GM12878 (cell line): ENCODE results near the gene GATAD2B. TPM values are rescaled to one million over a fixed set of nuclear protein-coding genes. Genes with fewer than 3 reads are reported as not detected.

Source experiments
- BCL3 ChIP-seq: IDR thresholded peaks from 2 replicates; pipeline ENCODE4 v1.6.1; 2011; ENCODE audit warnings: borderline replicate concordance, low read depth, mild to moderate bottlenecking, moderate library complexity, low read length; ENCODE audit not compliant: insufficient read depth, poor library complexity, severe bottlenecking
- BCLAF1 ChIP-seq: fragments of 450-650 bp; IDR thresholded peaks from 2 replicates; pipeline ENCODE4 v1.6.1; 2017; ENCODE audit warnings: antibody characterized with exemption, mild to moderate bottlenecking, moderate library complexity
- CBFB ChIP-seq: IDR thresholded peaks from 2 replicates; pipeline ENCODE4 v1.6.1; 2016; ENCODE audit warnings: antibody characterized with exemption, low read depth
- CBX5 ChIP-seq: sonication (generic); IDR thresholded peaks from 2 replicates; pipeline ENCODE4 v1.6.1; 2016; ENCODE audit warnings: low read depth, moderate library complexity, mild to moderate bottlenecking, inconsistent platforms
- CEBPB ChIP-seq, 2 experiments: fragments of 150-350 bp in 1 of 2; IDR thresholded peaks; 2 replicates each; pipeline ENCODE4 v1.6.1; 2012 to 2014; ENCODE audit warnings: low read depth in 2 of 2, low read length in 2 of 2, borderline replicate concordance in 1 of 2, inconsistent platforms in 1 of 2
- HDGF ChIP-seq: fragments of 450-650 bp; IDR thresholded peaks from 2 replicates; pipeline ENCODE4 v1.6.1; 2016; ENCODE audit warnings: antibody characterized with exemption
- KLF5 ChIP-seq: fragments of 450-650 bp; IDR thresholded peaks from 2 replicates; pipeline ENCODE4 v1.6.1; 2014; ENCODE audit warnings: mild to moderate bottlenecking; ENCODE audit not compliant: partially characterized antibody
- MYB ChIP-seq: fragments of 150-350 bp; IDR thresholded peaks from 2 replicates; pipeline ENCODE4 v1.6.1; 2014; ENCODE audit warnings: mild to moderate bottlenecking, low read depth, low read length, borderline replicate concordance
- NFXL1 ChIP-seq: fragments of 450-650 bp; IDR thresholded peaks from 2 replicates; pipeline ENCODE4 v1.6.1; 2017; ENCODE audit warnings: antibody characterized with exemption, mild to moderate bottlenecking, borderline replicate concordance
- NFYB ChIP-seq: IDR thresholded peaks from 2 replicates; pipeline ENCODE4 v1.6.1; 2011; ENCODE audit warnings: low read depth, mild to moderate bottlenecking, low read length, improper control_type of control experiment, moderate library complexity; ENCODE audit not compliant: insufficient read depth
- NR2F1 ChIP-seq: fragments of 450-650 bp; conservative IDR thresholded peaks from 2 replicates; pipeline ENCODE4 v1.6.1; 2017; ENCODE audit warnings: mild to moderate bottlenecking
- NRF1 ChIP-seq: conservative IDR thresholded peaks from 2 replicates; pipeline ENCODE4 v1.6.1; 2011; ENCODE audit warnings: mild to moderate bottlenecking, low read depth, low read length, improper control_type of control experiment
- PRDM15 ChIP-seq: fragments of 450-650 bp; formaldehyde crosslinking; IDR thresholded peaks from 2 replicates; pipeline ENCODE4 v1.4.0; 2020; ENCODE audit warnings: mild to moderate bottlenecking, moderate library complexity
- RAD51 ChIP-seq: fragments of 450-650 bp; IDR thresholded peaks from 2 replicates; pipeline ENCODE4 v1.6.1; 2016; ENCODE audit warnings: moderate library complexity, mild to moderate bottlenecking, inconsistent platforms
- RFX5 ChIP-seq: IDR thresholded peaks from 2 replicates; pipeline ENCODE4 v1.6.1; 2011; ENCODE audit warnings: low read depth, low read length, improper control_type of control experiment
- ZBTB4 ChIP-seq: fragments of 450-650 bp; formaldehyde crosslinking; IDR thresholded peaks from 2 replicates; pipeline ENCODE4 v1.4.0; 2022; ENCODE audit warnings: mild to moderate bottlenecking, moderate library complexity
- ZNF622 ChIP-seq: fragments of 450-650 bp; IDR thresholded peaks from 2 replicates; pipeline ENCODE4 v1.6.1; 2017; ENCODE audit warnings: mild to moderate bottlenecking, inconsistent platforms
- polyA plus RNA-seq, 11 experiments: library from polyadenylated mRNA; depleted of rRNA in 4 of 11; unstranded in 6 of 11; stranded (reverse) in 5 of 11; fragments of >200 nt; fragmentation: Nextera tagmentation in 4 of 11; fragmentation: Illumina TruSeq in 1 of 11; extraction: Ambion mirVana in 4 of 11; extraction: Trizol in 1 of 11; gene quantifications; 1 replicate in 1 of 11; 2 replicates in 10 of 11; pipeline versions ENCODE4 v1.2.1 to v1.2.3, GENCODE V29; 2011 to 2016; ENCODE audit warnings: inconsistent platforms in 2 of 11, missing spikeins in 2 of 11, low read depth in 1 of 11
- total RNA-seq, 4 experiments: library from RNA; depleted of rRNA in 3 of 4; stranded (reverse); fragments of >200 nt in 3 of 4; fragmentation: Illumina TruSeq in 1 of 4; extraction: Trizol in 1 of 4; gene quantifications; 2 replicates each; pipeline versions ENCODE4 v1.2.1 to v1.2.3, GENCODE V29; 2013 to 2021

GATAD2B gene
- total and polyA plus RNA-seq, 10 of the 15 experiments (the other 5 are each of a cell fraction or from before 2014, with no cell fraction given) = 2.4 to 63.1 (median 8.7) TPM

GRCh38 chr1:153958111-153958960 is 35.6 kb upstream of the GATAD2B start, which contains the start of gene CRTC2 (continued):
- TF ChIP-seq BCLAF1 = no peak
- TF ChIP-seq CBFB = no peak
- TF ChIP-seq CEBPB (IDR thresholded peaks at IDR 0.05; ENCODE audit: borderline replicate concordance in 1 of 2, low read depth in 2 of 2, low read length in 2 of 2) = no peak
- no peak for TF ChIP-seq MYB
- TF ChIP-seq ZNF622 = no peak
- TF ChIP-seq CBX5 = no peak
- TF ChIP-seq NFXL1 = no peak
- TF ChIP-seq NFYB = no peak
- TF ChIP-seq HDGF = peak; percentile 61; the same call in 1 of the 2 replicates
- TF ChIP-seq RFX5 = no peak
- TF ChIP-seq ZBTB4 = no peak
- TF ChIP-seq RAD51 = no peak
- no peak for TF ChIP-seq KLF5
- TF ChIP-seq BCL3 = peak; percentile 70
- TF ChIP-seq NR2F1 = peak; percentile 94
- TF ChIP-seq PRDM15 (CRISPR knock-in tag) = peak; percentile 48; the same call in 1 of the 2 replicates
- no peak; the same call in 1 of the 2 replicates for TF ChIP-seq NRF1
